GM12878 (cell line): ENCODE measurements around the gene PCGF6. TPM values are rescaled to one million over a fixed set of nuclear protein-coding genes. Genes with fewer than 3 reads are reported as not detected.

Experiments used
- ATF2 ChIP-seq: IDR thresholded peaks from 2 replicates; pipeline ENCODE4 v1.6.1; 2012; ENCODE audit warnings: low read length, inconsistent platforms
- BCLAF1 ChIP-seq: fragments of 450-650 bp; IDR thresholded peaks from 2 replicates; pipeline ENCODE4 v1.6.1; 2017; ENCODE audit warnings: antibody characterized with exemption, mild to moderate bottlenecking, moderate library complexity
- BHLHE40 ChIP-seq, 2 experiments: fragments of 450-650 bp in 1 of 2; IDR thresholded peaks; 2 replicates each; pipeline ENCODE4 v1.6.1; 2011 to 2017; ENCODE audit warnings: low read depth in 2 of 2, borderline replicate concordance in 1 of 2, improper control_type of control experiment in 1 of 2, low read length in 1 of 2, mild to moderate bottlenecking in 1 of 2
- BMI1 ChIP-seq: fragments of 450-650 bp; IDR thresholded peaks from 2 replicates; pipeline ENCODE4 v1.6.1; 2016; ENCODE audit warnings: mild to moderate bottlenecking, moderate library complexity, borderline replicate concordance
- CBX3 ChIP-seq: fragments of 200-600 bp; sonication (generic); IDR thresholded peaks from 2 replicates; pipeline ENCODE4 v1.6.1; 2016; ENCODE audit warnings: low read depth, borderline replicate concordance
- CREB1 ChIP-seq: IDR thresholded peaks from 2 replicates; pipeline ENCODE4 v1.6.1; 2012; ENCODE audit warnings: low read depth, mild to moderate bottlenecking, inconsistent platforms
- CREM ChIP-seq: IDR thresholded peaks from 2 replicates; pipeline ENCODE4 v1.6.1; 2014; ENCODE audit warnings: antibody characterized with exemption, low read depth
- EED ChIP-seq: sonication (generic); IDR thresholded peaks from 2 replicates; pipeline ENCODE4 v1.6.1; 2016; ENCODE audit warnings: antibody characterized with exemption, low read depth
- EGR1 ChIP-seq, 2 experiments: IDR thresholded peaks; 1 replicate in 1 of 2; 2 replicates in 1 of 2; pipeline ENCODE4 v1.6.1; 2011 to 2012; ENCODE audit warnings: low read depth in 2 of 2, low read length in 2 of 2, borderline replicate concordance in 1 of 2, mild to moderate bottlenecking in 1 of 2, moderate library complexity in 1 of 2
- EP300 ChIP-seq, 2 experiments: fragments of 150-350 bp in 1 of 2; IDR thresholded peaks; 2 replicates each; pipeline ENCODE4 v1.6.1; 2011 to 2012; ENCODE audit warnings: low read depth in 2 of 2, low read length in 2 of 2, borderline replicate concordance in 1 of 2, improper control_type of control experiment in 1 of 2, inconsistent platforms in 1 of 2; ENCODE audit not compliant: control insufficient read depth in 1 of 2
- FOS ChIP-seq: IDR thresholded peaks from 3 replicates; pipeline ENCODE4 v1.6.1; 2011; ENCODE audit warnings: borderline replicate concordance; ENCODE audit not compliant: insufficient read length; ENCODE audit errors: extremely low read depth
- HCFC1 ChIP-seq: fragments of 150-350 bp; IDR thresholded peaks from 2 replicates; pipeline ENCODE4 v1.6.1; 2014; ENCODE audit warnings: low read length
- POLR2AphosphoS2 ChIP-seq: IDR thresholded peaks from 2 replicates; pipeline ENCODE4 v1.6.1; 2011; ENCODE audit warnings: low read depth, mild to moderate bottlenecking, low read length, improper control_type of control experiment, moderate library complexity
- POLR2AphosphoS5 ChIP-seq: IDR thresholded peaks from 2 replicates; pipeline ENCODE4 v1.6.1; 2011; ENCODE audit warnings: mild to moderate bottlenecking, low read length, inconsistent platforms
- RB1 ChIP-seq: fragments of 450-650 bp; formaldehyde crosslinking; IDR thresholded peaks from 2 replicates; pipeline ENCODE4 v1.6.1; 2017; ENCODE audit warnings: mild to moderate bottlenecking, borderline replicate concordance
- SUPT20H ChIP-seq: IDR thresholded peaks from 2 replicates; pipeline ENCODE4 v1.6.1; 2011; ENCODE audit warnings: low read depth, mild to moderate bottlenecking, low read length, moderate library complexity, borderline replicate concordance; ENCODE audit not compliant: control insufficient read depth
- SUZ12 ChIP-seq: fragments of 200-600 bp; sonication (generic); IDR thresholded peaks from one replicate; pipeline ENCODE4 v1.6.1; 2018; ENCODE audit warnings: antibody characterized with exemption, mild to moderate bottlenecking; ENCODE audit not compliant: unreplicated experiment
- TAF1 ChIP-seq: IDR thresholded peaks from 2 replicates; pipeline ENCODE4 v1.6.1; 2011; ENCODE audit warnings: mild to moderate bottlenecking, low read depth, low read length, borderline replicate concordance
- TCF12 ChIP-seq: IDR thresholded peaks from 2 replicates; pipeline ENCODE4 v1.6.1; 2011; ENCODE audit warnings: low read depth, mild to moderate bottlenecking, low read length
- USF2 ChIP-seq: IDR thresholded peaks from 2 replicates; pipeline ENCODE4 v1.6.1; 2011; ENCODE audit warnings: low read depth, low read length, improper control_type of control experiment, borderline replicate concordance
- ZBTB11 ChIP-seq: fragments of 450-650 bp; formaldehyde crosslinking; IDR thresholded peaks from 2 replicates; pipeline ENCODE4 v1.5.0; 2022; ENCODE audit warnings: mild to moderate bottlenecking, missing genetic modification characterization
- polyA plus RNA-seq, 11 experiments: library from polyadenylated mRNA; depleted of rRNA in 4 of 11; unstranded in 6 of 11; stranded (reverse) in 5 of 11; fragments of >200 nt; fragmentation: Nextera tagmentation in 4 of 11; fragmentation: Illumina TruSeq in 1 of 11; extraction: Ambion mirVana in 4 of 11; extraction: Trizol in 1 of 11; gene quantifications; 1 replicate in 1 of 11; 2 replicates in 10 of 11; pipeline versions ENCODE4 v1.2.1 to v1.2.3, GENCODE V29; 2011 to 2016; ENCODE audit warnings: inconsistent platforms in 2 of 11, missing spikeins in 2 of 11, low read depth in 1 of 11
- total RNA-seq, 4 experiments: library from RNA; depleted of rRNA in 3 of 4; stranded (reverse); fragments of >200 nt in 3 of 4; fragmentation: Illumina TruSeq in 1 of 4; extraction: Trizol in 1 of 4; gene quantifications; 2 replicates each; pipeline versions ENCODE4 v1.2.1 to v1.2.3, GENCODE V29; 2013 to 2021

The PCGF6 gene
- total and polyA plus RNA-seq, 10 of the 15 experiments (the other 5 are each of a cell fraction or from before 2014, with no cell fraction given), result 6.5 to 19.1 (median 12.7) TPM

GRCh38 chr10:103396067-103396788 is 45.3 kb upstream of the PCGF6 start, which contains the start of the genes ATP5MK and PDCD11 (continued):
- TF ChIP-seq USF2 (no peak), HCFC1 (peak; percentile 65), CREM (peak; percentile 89), RB1 (0 out of 2 replicates have a peak, but pooled peaks have one; percentile 25), ZBTB11 (CRISPR knock-in tag) (no peak), POLR2AphosphoS5 (peak; percentile 98), BMI1 (no peak), BHLHE40 (IDR thresholded peaks at IDR 0.05; ENCODE audit: borderline replicate concordance in 1 of 2, low read depth in 2 of 2, low read length in 1 of 2) (peak; percentile 84 to 90), ATF2 (no peak), POLR2AphosphoS2 (0 out of 2 replicates have a peak, but pooled peaks have one; percentile 62), TCF12 (peak; percentile 97), EGR1 (IDR thresholded peaks at IDR 0.05; ENCODE audit: borderline replicate concordance in 1 of 2, low read depth in 2 of 2, low read length in 2 of 2) (peak; percentile 58 to 98), EED (0 out of 2 replicates have a peak, but pooled peaks have one; percentile 11), BCLAF1 (no peak), FOS (no peak), SUZ12 (no peak), TAF1 (peak; percentile 88), CREB1 (peak; percentile 88), SUPT20H (no peak), EP300 (IDR thresholded peaks at IDR 0.05; ENCODE audit: borderline replicate concordance in 1 of 2, control insufficient read depth in 1 of 2, low read depth in 2 of 2, low read length in 2 of 2) (peak in 1 of 2 experiments; percentile 40; a peak in 1 of 4 replicates), CBX3 (no peak)
